GM19351 (cell line): ENCODE data around the gene GALT.
A peak's percentile ranks its signal among the peaks of the same experiment; 100 is the strongest.

ENCODE experiments used
- ATAC-seq: cut with Tn5 transposase; IDR thresholded peaks from one replicate; pipeline ENCODE4 v1.9.1; 2021; ENCODE audit warnings: mild to moderate bottlenecking, moderate library complexity; ENCODE audit not compliant: unreplicated experiment

Gene GALT

DNA sequence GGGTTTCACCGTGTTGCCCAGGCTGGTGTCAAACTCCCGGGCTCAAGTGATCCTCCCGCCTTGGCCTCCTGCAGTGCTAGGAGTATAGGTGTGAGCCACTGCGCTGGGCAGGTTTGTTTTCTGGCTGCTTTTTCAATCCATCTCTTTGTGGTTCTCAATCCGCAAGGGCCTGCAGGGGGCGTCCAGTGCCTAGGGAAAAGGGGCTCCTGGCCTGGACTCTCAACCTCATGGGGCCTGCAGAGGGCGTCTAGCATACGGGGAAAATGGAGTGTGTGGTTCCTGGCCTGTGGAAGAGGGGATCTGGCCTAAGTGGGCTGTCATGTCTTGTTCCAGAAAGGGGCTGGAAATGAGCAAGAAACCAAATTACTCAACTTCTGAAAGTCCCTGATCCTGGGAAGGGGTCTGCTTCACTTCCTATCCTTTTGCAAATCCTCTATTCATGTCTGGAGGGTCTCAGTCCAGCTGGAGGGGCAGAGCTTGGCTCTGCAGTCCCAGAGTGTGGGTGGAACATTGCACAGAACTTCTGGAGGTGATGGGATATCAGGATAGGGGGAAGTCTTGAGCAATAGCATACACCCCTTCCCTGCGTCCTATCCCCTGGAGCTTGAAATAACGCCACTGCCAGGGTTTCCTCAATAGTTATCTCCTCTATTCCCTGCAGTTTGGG lies 28.7 kb downstream of the GALT start:
- peak; percentile 63 for ATAC-seq

DNA sequence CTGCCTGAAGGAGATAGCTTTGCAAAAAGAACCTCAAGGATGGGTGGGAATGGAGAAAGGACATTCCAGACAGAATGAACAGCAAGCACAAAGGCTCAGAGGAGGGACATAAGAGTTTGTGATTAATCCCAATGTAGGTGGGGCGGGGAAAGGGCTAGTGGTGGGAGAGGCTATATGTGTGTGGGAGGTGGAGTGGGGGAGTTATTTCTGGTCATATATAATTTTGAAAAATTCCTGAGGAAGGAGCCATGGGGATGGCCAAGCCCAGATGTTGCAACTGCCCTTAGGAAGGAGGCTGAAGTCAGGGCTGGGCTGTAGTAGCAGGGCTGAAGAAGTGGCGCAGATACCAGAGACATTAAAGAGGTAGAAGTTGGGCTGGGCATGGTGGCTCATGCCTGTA lies 29.4 kb downstream of the GALT start:
- no peak for ATAC-seq

DNA sequence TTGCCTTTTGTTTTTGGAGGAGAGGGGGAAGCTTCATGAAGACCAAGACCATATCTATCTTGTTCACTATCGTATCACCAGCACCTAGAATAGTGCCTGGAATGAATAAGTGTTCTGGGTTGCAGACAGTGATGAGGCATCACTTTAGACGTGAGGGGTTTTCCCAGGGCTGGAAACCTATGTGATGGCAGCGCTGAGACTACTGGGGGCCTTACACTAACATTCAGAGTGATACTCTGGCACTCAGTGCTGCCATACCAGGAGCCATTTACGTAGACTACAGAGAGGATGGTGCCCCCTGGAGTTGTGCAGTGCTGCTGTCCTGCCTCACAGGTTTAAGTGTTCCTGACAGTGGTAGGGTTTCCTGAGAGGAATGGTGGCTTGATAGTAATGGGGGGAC lies 37.7 kb downstream of the GALT start:
- ATAC-seq, result no peak

DNA sequence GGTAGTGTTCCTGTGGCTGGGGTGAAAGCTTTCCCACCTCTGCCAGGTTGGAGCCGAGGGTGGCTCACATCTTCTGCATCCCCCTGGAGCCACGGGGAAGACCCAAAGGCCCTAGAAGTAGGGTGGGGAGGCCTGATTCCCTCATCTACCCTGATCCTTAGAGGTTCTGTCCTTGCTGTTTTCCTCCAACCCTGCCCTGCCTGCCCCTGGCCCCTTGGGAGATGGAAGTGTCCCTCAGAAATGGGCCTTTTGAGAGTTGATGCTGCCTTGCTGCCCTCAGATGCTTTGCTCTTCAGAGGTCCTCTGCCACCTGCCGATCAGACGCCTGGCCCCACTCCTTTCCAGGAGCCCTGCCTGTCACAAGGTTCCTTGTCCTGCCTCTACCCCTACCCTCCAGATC lies 38.3 kb downstream of the GALT start:
- ATAC-seq, result no peak

DNA sequence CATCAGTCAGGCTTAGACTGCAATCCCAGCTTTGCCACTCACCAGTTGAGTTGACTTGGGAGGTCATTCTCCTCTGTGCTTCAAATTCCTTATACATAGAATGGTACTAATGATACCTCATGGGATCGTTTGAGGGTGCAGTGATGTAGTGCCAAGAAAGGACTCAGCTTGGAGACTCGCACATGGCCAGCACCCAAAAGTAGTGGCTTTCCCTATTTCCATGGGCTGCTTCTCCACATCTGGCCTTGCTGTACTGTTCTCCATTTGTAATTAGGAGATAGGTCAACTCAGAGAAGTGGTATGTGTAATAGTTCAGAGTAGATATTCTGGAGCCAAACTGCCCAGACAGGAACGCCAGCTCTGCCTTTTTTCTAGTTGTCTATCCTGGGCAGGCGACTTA lies 39.1 kb downstream of the GALT start:
- ATAC-seq, result no peak

DNA sequence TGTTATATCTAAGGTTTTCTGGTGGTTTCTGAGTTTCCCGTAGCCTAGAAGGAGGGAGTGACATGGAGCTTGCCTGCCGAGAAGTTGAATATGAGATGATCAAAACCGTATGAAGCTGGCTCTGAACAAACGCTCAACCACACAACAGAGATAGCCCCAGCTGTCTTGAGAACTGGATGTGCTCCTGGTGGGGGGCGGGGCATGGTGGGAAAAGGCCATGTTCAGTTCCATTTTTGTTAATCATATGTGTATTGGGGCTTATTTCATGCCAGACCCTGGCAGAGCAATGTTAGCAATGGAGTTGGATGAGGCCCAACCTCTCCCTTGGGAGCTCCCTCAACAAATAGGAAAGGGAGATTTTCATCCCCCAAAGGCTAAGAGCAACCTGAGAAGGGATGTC lies 39.8 kb downstream of the GALT start:
- ATAC-seq, result no peak

DNA sequence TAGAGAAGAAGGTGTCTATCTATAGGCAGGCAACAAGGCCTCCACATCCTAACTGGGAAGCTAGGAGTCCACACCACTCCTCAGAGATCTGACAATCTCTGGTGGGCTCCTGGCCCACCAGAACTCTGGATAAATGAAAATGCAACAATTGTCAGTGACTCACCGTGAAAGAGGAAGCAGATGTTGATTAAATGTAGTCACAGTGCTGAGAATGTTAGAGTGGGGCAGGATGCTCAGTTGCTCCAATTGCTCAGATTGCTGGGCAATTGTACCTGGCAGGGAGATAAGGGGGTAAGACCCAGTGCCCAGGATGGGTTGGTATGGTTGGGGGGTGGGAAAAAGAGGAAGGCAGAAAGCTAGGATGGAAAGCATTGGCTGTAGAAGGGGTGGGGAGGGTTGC lies 40.3 kb downstream of the GALT start:
- no peak for ATAC-seq

DNA sequence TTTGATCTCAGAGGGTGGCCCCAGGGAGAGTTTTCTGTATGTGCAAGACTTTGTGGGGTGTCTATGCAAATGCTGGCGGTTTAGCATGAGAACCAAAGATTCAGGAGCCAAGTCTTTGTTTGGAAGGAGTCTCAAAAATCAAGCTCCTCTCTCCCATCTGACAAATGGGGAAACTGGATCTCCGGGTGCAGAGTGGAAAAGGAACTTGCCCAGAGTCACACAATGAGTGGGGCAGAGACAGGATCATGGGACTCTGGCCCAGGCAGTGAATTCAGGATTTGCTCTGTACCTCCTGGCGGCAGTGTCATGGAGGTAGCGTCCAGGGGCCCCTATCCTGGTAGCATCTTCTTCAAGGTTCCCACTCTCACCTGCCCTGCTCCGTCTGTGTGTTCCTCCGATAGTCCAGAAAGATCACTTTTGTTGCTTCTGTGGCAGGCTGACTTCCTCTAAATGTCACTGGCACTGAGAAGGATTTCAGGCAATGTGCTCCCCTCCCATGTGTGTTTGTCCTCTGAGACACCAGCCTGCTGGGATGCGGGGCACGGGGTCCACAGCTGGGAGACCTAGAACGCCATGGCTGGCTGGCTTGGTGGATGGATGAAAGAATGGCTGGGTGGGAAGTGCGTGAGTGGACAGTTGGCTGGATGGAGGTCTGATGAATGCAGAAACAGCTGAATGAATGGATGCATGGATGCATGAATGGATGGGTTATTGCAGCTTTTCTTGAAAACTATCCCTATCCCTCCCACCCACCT lies 41.0 kb downstream of the GALT start:
- ATAC-seq, result no peak

DNA sequence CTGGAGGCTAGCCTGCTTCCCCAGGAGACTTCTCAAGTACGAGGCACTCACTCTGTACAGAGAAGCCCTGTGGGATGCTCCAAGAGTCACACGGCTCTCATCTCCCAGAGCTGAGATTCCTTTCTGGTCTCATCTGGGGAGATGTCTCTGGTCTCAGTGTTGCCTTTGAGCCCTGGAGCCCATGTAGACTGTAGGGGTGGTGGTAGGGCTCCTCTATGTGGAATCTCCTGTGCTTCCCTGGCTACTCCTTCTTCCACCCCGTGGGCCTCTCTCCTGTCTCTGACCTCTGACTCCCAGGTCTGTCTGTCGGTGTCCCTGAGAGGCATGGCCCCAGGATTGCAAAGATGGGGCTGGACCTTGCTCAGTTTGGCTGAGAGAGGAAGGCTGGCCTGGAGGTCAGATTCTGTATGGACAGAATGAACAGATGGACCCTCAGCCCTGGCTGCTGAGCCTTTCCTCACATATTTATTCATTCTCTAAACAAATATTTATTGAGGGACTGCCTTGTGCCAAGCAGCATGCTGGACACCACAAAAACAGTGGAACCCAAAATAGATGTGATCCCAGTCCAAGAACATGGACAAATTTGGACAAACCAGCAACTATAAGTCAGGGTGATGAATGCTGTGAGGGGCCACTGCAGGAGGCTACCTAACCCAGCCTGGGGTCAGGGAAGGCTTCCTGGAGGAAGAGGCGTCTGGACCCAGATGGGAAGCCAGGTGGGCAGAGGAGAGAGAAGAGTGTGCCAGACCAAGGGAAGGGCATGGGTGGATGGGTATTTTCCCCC lies 42.0 kb downstream of the GALT start:
- ATAC-seq, result no peak

DNA sequence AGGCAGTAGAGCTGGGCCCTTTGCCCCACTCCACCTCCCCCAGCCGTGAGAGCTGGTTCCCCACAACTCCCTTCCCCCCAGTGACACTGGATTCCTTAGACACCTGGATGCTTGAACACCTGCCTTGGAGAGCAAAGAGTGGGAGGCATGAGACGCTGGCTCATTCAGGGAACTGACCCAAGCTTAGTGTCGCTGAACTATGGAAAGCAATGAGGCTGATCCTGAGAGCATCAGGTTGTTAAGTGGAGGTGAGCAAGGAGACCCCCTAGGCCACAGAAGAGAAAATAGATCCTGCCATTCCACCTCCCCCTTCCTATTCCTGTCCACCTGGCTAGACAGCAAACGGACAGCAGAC lies 42.6 kb downstream of the GALT start:
- ATAC-seq, result no peak

DNA sequence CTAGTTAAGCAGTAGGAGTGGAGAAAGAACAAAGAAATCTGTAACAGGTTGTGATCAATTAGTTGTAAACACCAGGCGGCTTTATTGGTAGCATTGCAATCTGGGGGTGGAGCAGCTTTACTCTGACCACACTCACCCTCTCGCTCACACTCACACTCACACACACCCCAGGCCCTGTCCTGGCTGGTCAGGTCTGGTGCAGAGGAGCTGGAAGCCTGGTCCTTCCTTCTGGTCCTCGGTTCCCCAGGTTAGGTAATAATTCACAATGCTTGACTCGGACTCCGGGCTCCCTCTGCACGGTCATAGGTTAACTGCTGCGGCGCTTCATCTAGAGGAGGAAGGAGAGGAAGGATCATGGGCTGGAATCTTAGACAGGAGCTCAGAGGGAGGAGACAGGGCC lies 43.0 kb downstream of the GALT start:
- ATAC-seq, result no peak

DNA sequence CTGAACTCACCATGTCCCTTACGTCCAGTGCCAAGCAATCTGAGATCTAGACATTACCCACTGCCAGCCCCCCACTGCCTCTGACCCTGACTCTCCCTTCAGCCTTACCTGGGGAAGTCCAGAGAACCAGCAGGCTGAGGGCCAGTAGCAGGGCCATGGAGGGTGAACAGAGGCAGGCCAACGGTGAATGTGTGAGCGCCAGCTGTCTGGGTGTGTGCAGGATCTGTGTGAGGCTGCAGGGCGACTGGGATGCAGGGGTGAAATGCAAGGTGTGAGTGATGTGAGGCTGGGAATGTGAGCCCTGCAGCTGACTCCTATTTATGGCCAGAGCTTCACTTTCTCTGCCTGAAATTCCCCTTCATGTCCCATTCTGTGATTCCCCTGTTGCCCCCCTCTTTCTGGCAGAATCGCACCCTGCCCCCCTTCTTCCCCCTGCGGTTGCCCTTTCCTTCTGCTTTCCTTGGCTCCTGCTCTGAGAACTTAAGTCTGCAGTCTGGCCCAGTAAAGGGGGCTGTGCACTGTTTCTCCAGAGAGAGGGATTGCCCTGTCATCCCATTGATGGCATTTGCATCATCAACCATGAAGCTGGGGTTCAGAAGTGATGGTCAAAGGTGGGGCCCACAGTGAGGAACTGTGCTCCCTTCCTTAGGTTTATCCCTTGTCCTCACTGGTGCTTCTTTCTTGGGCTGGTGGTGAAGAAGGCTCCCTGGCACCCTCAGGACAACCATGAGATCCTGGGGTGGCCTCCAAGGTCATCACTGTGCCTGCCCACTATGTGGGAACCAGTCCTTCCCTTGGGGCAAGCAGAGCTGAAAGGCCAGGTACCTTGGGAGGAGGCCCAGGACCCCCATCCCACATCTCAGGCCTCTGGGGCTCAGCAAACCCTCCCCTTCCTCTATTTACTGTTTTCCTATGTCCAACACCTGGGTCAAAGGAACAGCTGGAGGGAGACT lies 44.8 kb downstream of the GALT start, which contains the start of gene CCL19:
Gene CCL19, minus strand, starts transcription at position 294 of the 953 bp plus-strand sequence. Its CDS starts 137 bp downstream, at position 157.
- no peak for ATAC-seq

DNA sequence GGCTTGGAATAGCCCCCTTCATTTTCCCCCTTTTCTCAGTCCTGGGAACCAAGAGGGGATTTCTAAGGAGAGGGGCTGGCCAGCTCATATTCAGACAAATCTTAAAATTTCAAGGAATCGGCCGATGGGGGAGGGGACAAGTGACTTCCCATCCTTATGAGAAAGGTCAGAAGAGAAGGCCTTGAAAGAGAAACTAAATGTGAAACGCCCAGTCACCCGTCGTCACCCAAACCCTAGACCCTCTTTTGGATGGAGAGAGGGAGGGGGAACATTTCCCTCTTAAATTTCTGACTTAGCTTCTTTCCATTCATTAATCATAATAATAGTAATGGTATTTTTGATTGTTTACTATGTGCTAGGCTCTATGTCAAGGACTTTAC lies 45.5 kb downstream of the GALT start:
- ATAC-seq, result no peak

DNA sequence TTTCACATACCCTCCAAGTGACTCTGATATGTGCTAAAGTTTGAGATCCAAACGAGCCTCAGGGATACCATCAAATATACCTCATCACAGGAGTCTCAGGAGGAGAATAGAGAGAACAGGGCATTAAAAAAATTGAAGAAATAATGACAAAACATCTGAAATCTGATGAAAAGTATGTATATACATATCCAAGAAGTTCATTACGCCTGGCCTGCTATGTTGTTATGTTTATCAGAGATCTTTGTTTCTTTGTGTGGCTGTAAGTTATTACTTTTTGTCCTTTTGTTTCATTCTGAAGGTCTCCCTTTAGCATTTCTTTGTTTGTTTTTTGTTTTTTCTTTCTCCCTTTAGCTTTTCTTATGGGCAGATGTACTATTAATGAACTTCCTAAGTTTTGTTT lies 47.1 kb downstream of the GALT start:
- no peak for ATAC-seq

DNA sequence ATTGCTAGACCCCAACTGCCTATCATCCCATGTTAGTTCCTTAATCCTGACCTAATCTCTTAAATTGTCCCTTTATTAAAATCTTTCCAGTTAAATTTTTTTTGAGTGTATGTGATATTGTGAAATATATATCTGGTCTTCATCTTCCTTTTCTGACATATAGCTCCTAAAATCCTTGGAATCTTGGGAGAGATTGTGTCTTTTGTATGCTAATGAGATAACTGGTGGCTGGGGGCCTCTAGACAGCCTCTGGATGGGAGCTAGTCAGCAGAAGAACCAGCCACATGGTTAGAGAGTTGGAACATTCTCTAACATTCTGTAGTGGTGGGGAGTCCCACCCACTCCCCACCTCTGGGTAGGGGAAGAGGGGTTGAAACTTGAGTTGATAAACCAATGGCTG lies 48.3 kb downstream of the GALT start:
- no peak for ATAC-seq
